Skeletal muscle satellite cell (primary cell): ENCODE data around the gene LRBA.
"Not testable (repeated sequence)": the region's sequence is repeated elsewhere in the genome, so short reads cannot be mapped to it uniquely, and the experiment has no call there.

ENCODE experiments used
- H3K27me3 ChIP-seq: 2 replicates; pipeline ENCODE4 v1.7.0; 2013; ENCODE audit warnings: low read length; ENCODE audit not compliant: control insufficient read depth, insufficient read depth
- H3K36me3 ChIP-seq: 2 replicates; pipeline ENCODE4 v1.7.0; 2013; ENCODE audit warnings: mild to moderate bottlenecking, control low read depth, low read length; ENCODE audit not compliant: insufficient read depth
- H3K4me1 ChIP-seq: 2 replicates; pipeline ENCODE4 v1.7.0; 2013; ENCODE audit warnings: low read length; ENCODE audit not compliant: control insufficient read depth, insufficient read depth
- H3K4me2 ChIP-seq: 2 replicates; pipeline ENCODE4 v1.7.0; 2013; ENCODE audit warnings: mild to moderate bottlenecking, low read length
- H3K4me3 ChIP-seq: 2 replicates; pipeline ENCODE4 v1.7.0; 2013; ENCODE audit warnings: low read length
- H3K9ac ChIP-seq: 2 replicates; pipeline ENCODE4 v1.7.0; 2013; ENCODE audit warnings: mild to moderate bottlenecking, low read depth, low read length, moderate library complexity
- H3K9me3 ChIP-seq: replicated peaks from 2 replicates; pipeline ENCODE4 v1.7.0; 2013; ENCODE audit warnings: mild to moderate bottlenecking, control low read depth, low read length

Gene LRBA

DNA sequence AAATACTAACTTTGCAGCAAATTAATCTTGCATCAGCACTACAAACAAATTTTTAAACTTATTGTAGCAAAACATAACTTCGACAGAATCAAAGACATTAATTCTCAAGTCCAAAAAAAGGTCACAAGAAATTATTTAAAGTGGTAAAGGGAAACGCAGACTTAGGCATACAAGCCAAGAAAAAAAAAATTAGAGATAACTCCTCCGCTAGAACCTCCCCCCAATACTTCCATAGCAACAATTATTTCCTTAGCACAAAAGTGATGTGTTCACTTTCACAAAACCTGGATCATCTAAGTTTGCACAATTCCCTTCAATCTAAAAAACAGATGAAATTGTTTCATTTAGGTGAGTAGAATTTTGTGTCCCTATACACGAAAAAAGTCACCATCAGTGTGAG, 1.1 kb downstream of the LRBA start:
- H3K9ac ChIP-seq = peak overlapping the region; percentile 87
- no peaks in the 10 kb centered on the region for H3K27me3 ChIP-seq

DNA sequence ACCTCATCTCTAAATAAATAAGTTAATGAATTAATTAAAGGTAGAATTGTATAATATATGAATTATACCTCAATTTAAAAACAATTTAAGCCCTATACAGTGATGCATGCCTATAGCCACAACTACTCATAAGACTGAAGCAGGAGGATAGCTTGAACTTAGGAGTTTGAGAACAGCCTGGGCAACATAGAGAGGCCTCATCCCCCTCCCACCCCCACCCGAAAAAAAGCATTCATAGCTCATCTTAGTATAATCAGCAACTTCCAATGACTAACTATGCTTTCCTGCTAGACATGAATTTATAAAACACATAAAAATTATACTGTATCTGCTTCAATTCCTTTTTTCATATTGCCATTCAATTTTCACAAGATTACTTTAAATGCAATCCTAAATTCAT, 1.6 kb downstream of the LRBA start:
- peak overlapping the region; percentile 95 for H3K4me3 ChIP-seq
- H3K9me3 ChIP-seq = no peaks in the 10 kb centered on the region
- no peaks in the 10 kb centered on the region for H3K36me3 ChIP-seq
- peaks cover 8% of the 10 kb centered on the region for H3K4me1 ChIP-seq
- H3K4me2 ChIP-seq = peak overlapping the region; percentile 98
- no peak overlapping the region for H3K9ac ChIP-seq
- no peaks in the 10 kb centered on the region for H3K27me3 ChIP-seq

More for the DNA sequence above, 1.1 kb downstream of the LRBA start:
- Histone ChIP-seq H3K9me3 (no peaks in the 10 kb centered on the region), H3K4me1 (peaks cover 8% of the 10 kb centered on the region), H3K4me3 (peak overlapping the region; percentile 95), H3K4me2 (peak overlapping the region; percentile 98), H3K36me3 (no peaks in the 10 kb centered on the region)

GRCh38 chr4:151012820-151013219, 2.3 kb downstream of the LRBA start:
- H3K36me3 ChIP-seq = no peaks in the 10 kb centered on the region
- H3K9ac ChIP-seq = no peak overlapping the region
- no peaks in the 10 kb centered on the region for H3K9me3 ChIP-seq
- no peaks in the 10 kb centered on the region for H3K27me3 ChIP-seq
- peaks cover 8% of the 10 kb centered on the region for H3K4me1 ChIP-seq
- H3K4me2 ChIP-seq = peak overlapping the region; percentile 98
- H3K4me3 ChIP-seq = no peak overlapping the region

DNA sequence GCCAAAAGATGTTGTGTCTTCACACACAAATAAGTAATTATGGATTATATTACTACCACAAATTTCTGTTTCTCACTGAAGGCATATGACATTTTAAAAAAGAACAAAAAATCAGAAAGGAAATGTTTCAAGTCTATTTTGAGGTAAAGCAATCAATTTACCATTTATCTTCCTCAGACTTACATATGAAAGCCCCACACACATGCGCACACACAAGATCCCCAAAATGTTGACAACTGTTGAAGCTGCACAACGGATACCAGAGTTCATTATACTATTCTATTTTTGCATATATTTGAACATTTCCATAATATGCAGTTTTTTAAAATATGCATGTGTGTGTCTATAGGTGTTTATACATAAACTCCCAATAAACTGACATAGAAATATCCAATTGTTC, 2.7 kb downstream of the LRBA start:
- H3K9ac ChIP-seq = no peak overlapping the region
- H3K4me2 ChIP-seq = no peak overlapping the region
- H3K4me3 ChIP-seq = no peak overlapping the region
- no peaks in the 10 kb centered on the region for H3K9me3 ChIP-seq
- H3K27me3 ChIP-seq = no peaks in the 10 kb centered on the region
- H3K4me1 ChIP-seq = peaks cover 8% of the 10 kb centered on the region
- no peaks in the 10 kb centered on the region for H3K36me3 ChIP-seq

DNA sequence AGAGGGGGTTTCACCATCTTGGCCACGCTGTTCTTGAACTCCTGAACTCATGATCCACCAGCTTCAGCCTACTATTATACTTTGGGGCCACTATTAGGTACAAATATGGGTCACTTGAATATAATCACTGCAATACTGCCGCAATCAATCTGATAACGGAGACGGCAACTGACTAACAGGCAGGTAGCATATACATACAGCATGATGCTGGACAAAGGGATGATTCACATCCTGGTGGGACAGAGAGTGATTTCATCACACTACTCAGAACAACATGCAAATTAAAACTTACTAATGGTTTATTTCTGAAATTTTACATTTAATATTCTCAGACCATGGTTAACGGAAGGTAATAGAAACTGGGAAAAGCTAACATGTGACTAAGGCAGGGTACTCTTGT, 10.9 kb downstream of the LRBA start:
- Histone ChIP-seq H3K27me3 (no peaks in the 10 kb centered on the region), H3K9ac (no peak overlapping the region), H3K4me2 (no peak overlapping the region)

GRCh38 chr4:151000747-151001429, 14.2 kb downstream of the LRBA start:
- Histone ChIP-seq H3K36me3 (no peaks in the 10 kb centered on the region), H3K4me2 (no peak overlapping the region), H3K4me3 (no peak overlapping the region), H3K9ac (no peak overlapping the region), H3K4me1 (peaks cover 5% of the 10 kb centered on the region), H3K9me3 (no peaks in the 10 kb centered on the region), H3K27me3 (no peaks in the 10 kb centered on the region)

More for the DNA sequence above, 10.9 kb downstream of the LRBA start:
- no peaks in the 10 kb centered on the region for H3K36me3 ChIP-seq
- peaks cover 5% of the 10 kb centered on the region for H3K4me1 ChIP-seq
- H3K4me3 ChIP-seq = no peak overlapping the region
- H3K9me3 ChIP-seq = no peaks in the 10 kb centered on the region

- peaks cover under 1% of the 10 kb centered on the region for H3K4me1 ChIP-seq
Observed at GRCh38 chr4:150999086-150999485, 16.0 kb downstream of the LRBA start.

GRCh38 chr4:150997141-150997540, 17.9 kb downstream of the LRBA start:
- Histone ChIP-seq H3K4me3 (no peak overlapping the region), H3K4me2 (no peak overlapping the region), H3K9ac (no peak overlapping the region), H3K36me3 (no peaks in the 10 kb centered on the region), H3K9me3 (no peaks in the 10 kb centered on the region), H3K4me1 (no peaks in the 10 kb centered on the region), H3K27me3 (no peaks in the 10 kb centered on the region)

More at GRCh38 chr4:150999086-150999485, 16.0 kb downstream of the LRBA start:
- Histone ChIP-seq H3K4me3 (no peak overlapping the region), H3K4me2 (no peak overlapping the region), H3K27me3 (no peaks in the 10 kb centered on the region), H3K36me3 (no peaks in the 10 kb centered on the region), H3K9ac (no peak overlapping the region), H3K9me3 (no peaks in the 10 kb centered on the region)

GRCh38 chr4:150994721-150995120, 20.4 kb downstream of the LRBA start:
- Histone ChIP-seq H3K9ac (no peak overlapping the region), H3K4me3 (no peak overlapping the region), H3K9me3 (no peaks in the 10 kb centered on the region), H3K27me3 (no peaks in the 10 kb centered on the region), H3K4me2 (no peak overlapping the region), H3K4me1 (no peaks in the 10 kb centered on the region), H3K36me3 (no peaks in the 10 kb centered on the region)

DNA sequence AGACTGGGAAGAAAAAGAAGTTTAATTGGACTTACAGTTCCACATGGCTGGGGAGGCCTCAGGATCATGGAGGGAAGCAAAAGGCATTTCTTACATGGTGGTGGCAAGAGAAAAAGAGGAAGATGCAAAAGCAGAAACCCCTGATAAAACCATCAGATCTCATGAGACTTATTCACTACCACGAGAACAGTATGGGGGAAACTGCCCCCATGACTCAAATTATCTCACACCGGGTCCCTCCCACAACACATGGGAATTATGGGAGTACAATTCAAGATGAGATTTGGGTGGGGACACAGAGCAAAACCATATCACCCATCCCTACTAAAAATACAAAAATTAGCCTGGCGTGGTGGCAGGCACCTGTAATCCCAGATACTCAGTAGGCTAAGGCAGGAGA, 21.5 kb downstream of the LRBA start:
- not testable (repeated sequence) for H3K36me3 ChIP-seq, H3K4me2 ChIP-seq, H3K9me3 ChIP-seq, H3K4me1 ChIP-seq, H3K4me3 ChIP-seq, H3K9ac ChIP-seq, H3K27me3 ChIP-seq

- Histone ChIP-seq H3K4me1 (no peaks in the 10 kb centered on the region), H3K4me2 (no peak overlapping the region), H3K27me3 (no peaks in the 10 kb centered on the region), H3K36me3 (no peaks in the 10 kb centered on the region), H3K9me3 (no peaks in the 10 kb centered on the region), H3K9ac (no peak overlapping the region), H3K4me3 (no peak overlapping the region)
Observed at GRCh38 chr4:150990993-150991392, 24.1 kb downstream of the LRBA start.

- Histone ChIP-seq H3K27me3 (no peaks in the 10 kb centered on the region), H3K36me3 (no peaks in the 10 kb centered on the region), H3K9me3 (no peaks in the 10 kb centered on the region), H3K9ac (no peak overlapping the region), H3K4me1 (no peaks in the 10 kb centered on the region), H3K4me3 (no peak overlapping the region), H3K4me2 (no peak overlapping the region)
Observed at GRCh38 chr4:150990250-150990649, 24.8 kb downstream of the LRBA start.
